IMR-90 (cell line): ENCODE data around the gene CNDP1. TPM values are rescaled to one million over a fixed set of nuclear protein-coding genes. Genes with fewer than 3 reads are reported as not detected.

Experiments used
- ATAC-seq: fragments of 200-7000 bp; cut with Tn5 transposase; 2 replicates; pipeline ENCODE4 v1.9.1; 2020; ENCODE audit warnings: low read depth, mild to moderate bottlenecking, moderate library complexity
- BruUV-seq: library from RNA; stranded (reverse); fragments of 400-500 nt; replicated peaks from 2 replicates; lab custom pipeline; 2021; lab: Mats Ljungman, UMichigan
- CTCF ChIA-PET: fragments of 300-600 bp; formaldehyde crosslinking; extraction: SDS; loops from one replicate; lab custom pipeline; 2021; ENCODE audit warnings: antibody characterized with exemption; lab: Yijun Ruan, JAX
- POLR2A ChIA-PET: fragments of 300-600 bp; sonication (Branson Sonifier 250); formaldehyde crosslinking; loops from one replicate; lab custom pipeline; 2022; ENCODE audit warnings: antibody characterized with exemption; ENCODE audit not compliant: unreplicated experiment; lab: Charles Lee
- DNase-seq: peaks from one replicate; pipeline ENCODE4 v3.0.0; 2013
- H2AFZ ChIP-seq: replicated peaks from 2 replicates; pipeline ENCODE3; 2013; ENCODE audit warnings: low read length, mild to moderate bottlenecking; ENCODE audit not compliant: poor library complexity
- H2AK5ac ChIP-seq: 2 replicates; pipeline ENCODE4 v1.6.1; 2013; ENCODE audit warnings: low read depth, low read length, inconsistent platforms
- H2AK9ac ChIP-seq: replicated peaks from 2 replicates; pipeline ENCODE3; 2013; ENCODE audit warnings: mild to moderate bottlenecking, low read depth, low read length, moderate library complexity; ENCODE audit not compliant: poor library complexity
- H2BK120ac ChIP-seq: 2 replicates; pipeline ENCODE4 v1.6.1; 2013; ENCODE audit warnings: low read depth, low read length, inconsistent platforms
- H2BK15ac ChIP-seq: 3 replicates; pipeline ENCODE4 v1.6.1; 2013; ENCODE audit warnings: low read depth, low read length, inconsistent platforms
- H2BK20ac ChIP-seq: 2 replicates; pipeline ENCODE4 v1.6.1; 2013; ENCODE audit warnings: low read depth, mild to moderate bottlenecking, inconsistent platforms, low read length, moderate library complexity
- H2BK5ac ChIP-seq: 2 replicates; pipeline ENCODE4 v1.6.1; 2013; ENCODE audit warnings: mild to moderate bottlenecking, low read depth, low read length, inconsistent platforms; ENCODE audit not compliant: poor library complexity, severe bottlenecking
- H3K14ac ChIP-seq: replicated peaks from 2 replicates; pipeline ENCODE4 v1.6.1; 2013; ENCODE audit warnings: low read depth, low read length, inconsistent platforms
- H3K18ac ChIP-seq: 2 replicates; pipeline ENCODE4 v1.6.1; 2013; ENCODE audit warnings: low read depth, low read length, control low read depth
- H3K23ac ChIP-seq: 2 replicates; pipeline ENCODE4 v1.6.1; 2013; ENCODE audit warnings: low read depth, low read length, inconsistent platforms
- H3K27ac ChIP-seq: 2 replicates; pipeline ENCODE4 v1.5.1; 2013; ENCODE audit warnings: mild to moderate bottlenecking, control low read depth, low read length; ENCODE audit not compliant: insufficient read depth
- H3K27me3 ChIP-seq: 2 replicates; pipeline ENCODE4 v1.6.1; 2013; ENCODE audit warnings: low read length; ENCODE audit not compliant: control insufficient read depth, insufficient read depth
- H3K36me3 ChIP-seq: 2 replicates; pipeline ENCODE4 v1.6.1; 2013; ENCODE audit warnings: low read length, mixed read lengths; ENCODE audit not compliant: control insufficient read depth, insufficient read depth
- H3K4ac ChIP-seq: 2 replicates; pipeline ENCODE4 v1.6.1; 2013; ENCODE audit warnings: low read depth, low read length, inconsistent platforms
- H3K4me1 ChIP-seq: 2 replicates; pipeline ENCODE4 v1.6.1; 2013; ENCODE audit warnings: low read length, mixed read lengths; ENCODE audit not compliant: control insufficient read depth, insufficient read depth
- H3K4me2 ChIP-seq: 2 replicates; pipeline ENCODE4 v1.6.1; 2013; ENCODE audit warnings: low read depth, mild to moderate bottlenecking, control low read depth, low read length, moderate library complexity
- H3K4me3 ChIP-seq: 2 replicates; pipeline ENCODE4 v1.5.1; 2013; ENCODE audit warnings: low read depth, mild to moderate bottlenecking, control low read depth, low read length, moderate library complexity; ENCODE audit not compliant: insufficient read depth
- H3K56ac ChIP-seq: 2 replicates; pipeline ENCODE4 v1.6.1; 2013; ENCODE audit warnings: low read length, inconsistent platforms; ENCODE audit not compliant: insufficient read depth; ENCODE audit errors: extremely low read depth
- H3K79me1 ChIP-seq, 2 experiments: 2 replicates each; pipeline ENCODE4 v1.6.1; 2013; ENCODE audit warnings: low read length in 2 of 2, inconsistent platforms in 1 of 2, low read depth in 1 of 2
- H3K9ac ChIP-seq: 2 replicates; pipeline ENCODE4 v1.6.1; 2013; ENCODE audit warnings: low read depth, low read length, control low read depth
- H3K9me1 ChIP-seq: 2 replicates; pipeline ENCODE4 v1.6.1; 2013; ENCODE audit warnings: low read length, inconsistent platforms; ENCODE audit not compliant: insufficient read depth
- H3K9me3 ChIP-seq: 2 replicates; pipeline ENCODE4 v1.6.1; 2013; ENCODE audit warnings: low read length; ENCODE audit not compliant: control insufficient read depth, insufficient read depth
- H4K20me1 ChIP-seq: 2 replicates; pipeline ENCODE4 v1.6.1; 2013; ENCODE audit warnings: low read length, inconsistent platforms; ENCODE audit not compliant: insufficient read depth
- H4K5ac ChIP-seq: 2 replicates; pipeline ENCODE4 v1.6.1; 2013; ENCODE audit warnings: mild to moderate bottlenecking, low read depth, low read length, control low read depth
- H4K8ac ChIP-seq, 2 experiments: 2 replicates each; pipeline ENCODE4 v1.6.1; 2013; ENCODE audit warnings: low read depth in 2 of 2, low read length in 2 of 2, control low read depth in 1 of 2, inconsistent platforms in 1 of 2
- H4K91ac ChIP-seq: 2 replicates; pipeline ENCODE4 v1.6.1; 2013; ENCODE audit warnings: low read depth, low read length, inconsistent platforms; ENCODE audit not compliant: insufficient read depth
- MAFK ChIP-seq: IDR thresholded peaks from 2 replicates; pipeline ENCODE4 v1.6.1; 2012; ENCODE audit warnings: low read depth, low read length, improper control_type of control experiment
- RFX5 ChIP-seq: IDR thresholded peaks from 2 replicates; pipeline ENCODE4 v1.8.0; 2012; ENCODE audit warnings: low read depth, mild to moderate bottlenecking, low read length, moderate library complexity
- WGBS, 2 experiments: methylation state at CpG; one replicate each; pipeline versions ENCODE4 v1.1.5 to v1.1.7; 2013; ENCODE audit warnings: missing lambda C conversion rate in 2 of 2; ENCODE audit not compliant: insufficient read length in 1 of 2; ENCODE audit errors: extremely low coverage in 2 of 2; 5-methylcytosine and 5-hydroxymethylcytosine counted together
- dilution Hi-C: fragments of 300-500 bp; cut with HindIII; formaldehyde crosslinking; loops from one replicate; pipeline ENCODE4 v1.14.3; 2018; ENCODE audit warnings: low sequenced_read_pairs; ENCODE audit not compliant: unreplicated experiment
- in situ Hi-C: fragments of 300-500 bp; cut with MboI; formaldehyde crosslinking; loops from 3 replicates; pipeline ENCODE4 v1.14.3; 2019; ENCODE audit warnings: low sequenced_read_pairs, inconsistent platforms, mixed read lengths
- intact Hi-C: fragments of 100-400 bp; cut with micrococcal nuclease; formaldehyde crosslinking; loops from 2 replicates; pipeline ENCODE4 v1.10.0; 2022
- polyA plus RNA-seq, 3 experiments: library from polyadenylated mRNA; depleted of rRNA; stranded (reverse); fragments of >200 nt; gene quantifications; 2 replicates each; pipeline ENCODE4 v1.2.3, GENCODE V29; 2012; ENCODE audit warnings: low replicate concordance in 1 of 3
- total RNA-seq: library from RNA; depleted of rRNA; stranded (reverse); fragments of >200 nt; gene quantifications from 2 replicates; pipeline ENCODE4 v1.2.3, GENCODE V29; 2012

CNDP1 gene
- total and polyA plus RNA-seq, 2 of the 4 experiments (the other 2 are of a cell fraction) = not detected

- Histone ChIP-seq H3K56ac (no peak overlapping the region), H2AK9ac (no peak overlapping the region), H2BK120ac (no peak overlapping the region), H2AFZ (no peak overlapping the region), H4K20me1 (no peaks in the 10 kb centered on the region; the same call in 1 of the 2 replicates), H3K79me1 (no peaks in the 10 kb centered on the region; a peak in 1 of 4 replicates), H3K9me1 (no peaks in the 10 kb centered on the region), H3K14ac (no peak overlapping the region), H4K91ac (no peak overlapping the region), H3K23ac (no peak overlapping the region), H3K36me3 (peaks cover 69% of the 10 kb centered on the region), H2BK15ac (no peak overlapping the region), H4K8ac (no peak overlapping the region), H3K27ac (no peak overlapping the region), H2AK5ac (no peak overlapping the region), H3K4me3 (no peak overlapping the region), H2BK5ac (no peak overlapping the region), H3K9ac (no peak overlapping the region), H3K4me1 (no peaks in the 10 kb centered on the region), H2BK20ac (no peak overlapping the region), H3K4ac (no peak overlapping the region), H4K5ac (no peak overlapping the region), H3K27me3 (no peaks in the 10 kb centered on the region), H3K4me2 (no peak overlapping the region), H3K18ac (no peak overlapping the region), H3K9me3 (no peaks in the 10 kb centered on the region)
- intact Hi-C loops = no loop called here
- 82% methylated on average over 8 of the region's 11 CpGs; no CpG with 5 or more reads in 1 of the 2 experiments for WGBS, 2 experiments
- dilution Hi-C loops = no loop called here
- BruUV-seq = no TSS peak
- in situ Hi-C loops = no loop called here
- ChIA-PET CTCF (no interaction called here), POLR2A (no interaction called here)
- peak; percentile 61 for TF ChIP-seq MAFK
- no peak for TF ChIP-seq RFX5
- ATAC-seq (no peak), DNase-seq (no peak)
Observed at GRCh38 chr18:74508821-74509225, 25.5 kb upstream of the CNDP1 start.
